ENCODE results near the gene PADI6.

PADI6 gene

DNA sequence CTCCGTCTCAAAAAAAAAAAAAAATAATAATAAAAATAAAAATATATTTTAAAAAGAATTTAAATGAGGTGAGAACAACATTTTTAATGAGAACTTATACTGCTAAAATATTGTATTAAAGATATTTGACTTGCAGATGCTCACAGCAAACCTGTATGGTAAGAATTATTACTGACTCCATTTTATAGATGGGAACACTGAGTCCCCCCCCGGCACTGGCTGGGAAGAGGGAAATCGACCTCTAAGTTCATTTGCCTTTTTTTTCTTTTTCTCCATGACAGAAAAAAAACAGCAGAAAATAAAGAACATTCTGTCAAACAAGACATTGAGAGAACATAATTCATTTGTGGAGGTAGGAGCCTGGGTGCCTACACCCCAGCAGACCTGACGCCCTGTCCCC lies 13.4 kb upstream of the PADI6 start:
- DNase-seq: no peak

DNA sequence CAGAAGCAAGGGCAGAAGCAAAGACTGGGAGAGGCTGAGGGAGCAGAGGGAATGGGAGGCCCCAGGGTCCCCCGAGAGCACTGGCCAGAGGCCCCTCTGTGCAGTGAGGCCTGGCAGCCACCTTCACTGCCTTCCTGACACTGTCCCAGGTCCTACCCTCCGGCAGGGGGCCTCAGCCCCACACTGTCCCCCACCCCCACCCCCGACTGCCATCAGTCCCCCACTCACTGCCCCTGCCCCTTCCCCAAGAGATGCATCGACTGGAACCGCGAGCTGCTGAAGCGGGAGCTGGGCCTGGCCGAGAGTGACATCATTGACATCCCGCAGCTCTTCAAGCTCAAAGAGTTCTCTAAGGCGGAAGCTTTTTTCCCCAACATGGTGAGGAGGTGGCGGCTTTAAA lies 13.0 kb upstream of the PADI6 start:
- peak; percentile 29 for DNase-seq

DNA sequence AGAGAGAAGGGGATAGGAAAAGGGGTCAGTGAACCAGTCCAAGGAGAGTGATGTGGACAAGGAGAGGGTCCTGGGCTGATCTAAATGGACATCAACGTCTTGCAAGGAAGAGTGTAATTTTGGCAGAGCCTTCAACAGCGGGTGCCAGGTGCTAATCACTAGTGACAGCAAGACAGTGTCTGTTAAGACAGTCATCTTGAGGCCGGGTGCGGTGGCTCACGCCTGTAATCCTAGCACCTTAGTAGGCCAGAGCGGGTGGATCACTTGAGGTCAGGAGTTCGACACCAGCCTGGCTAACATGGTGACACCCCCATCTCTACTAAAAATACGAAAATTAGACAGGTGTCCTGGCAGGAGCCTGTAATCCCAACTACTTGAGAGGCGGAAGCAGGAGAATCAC lies 12.2 kb upstream of the PADI6 start:
- DNase-seq: no peak

DNA sequence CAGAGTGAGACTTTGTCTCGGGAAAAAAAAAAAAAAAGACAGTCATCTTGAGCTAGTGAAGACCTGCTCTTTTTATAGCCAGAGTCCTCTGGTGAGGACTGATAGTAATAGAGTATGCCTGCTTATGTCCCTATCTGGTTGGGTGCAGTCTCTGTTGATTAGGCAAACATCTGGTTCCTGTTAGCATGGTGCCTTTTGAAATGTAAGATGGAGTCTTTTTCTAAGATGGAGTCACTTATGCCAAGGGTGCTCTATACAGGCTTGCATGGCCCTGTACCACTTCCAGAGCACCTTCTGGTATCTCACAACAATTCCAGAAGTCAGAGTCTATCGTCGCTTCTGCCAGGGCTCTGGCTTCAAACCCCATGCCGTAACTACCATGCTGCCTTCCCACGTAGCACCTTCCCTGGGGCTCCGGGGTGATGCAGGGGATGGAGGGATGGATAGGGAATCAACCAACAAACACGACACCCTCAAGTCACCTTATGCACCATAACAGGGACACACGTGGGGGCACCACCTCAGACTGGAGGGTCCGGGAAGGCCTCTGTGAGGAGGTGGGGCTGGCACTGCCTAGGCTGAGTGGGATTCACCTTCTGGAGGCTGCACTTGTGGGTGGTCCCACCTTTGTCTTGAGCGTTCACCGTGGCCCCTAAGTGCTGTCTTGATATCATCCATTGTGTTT lies 11.6 kb upstream of the PADI6 start:
- no peak for DNase-seq

DNA sequence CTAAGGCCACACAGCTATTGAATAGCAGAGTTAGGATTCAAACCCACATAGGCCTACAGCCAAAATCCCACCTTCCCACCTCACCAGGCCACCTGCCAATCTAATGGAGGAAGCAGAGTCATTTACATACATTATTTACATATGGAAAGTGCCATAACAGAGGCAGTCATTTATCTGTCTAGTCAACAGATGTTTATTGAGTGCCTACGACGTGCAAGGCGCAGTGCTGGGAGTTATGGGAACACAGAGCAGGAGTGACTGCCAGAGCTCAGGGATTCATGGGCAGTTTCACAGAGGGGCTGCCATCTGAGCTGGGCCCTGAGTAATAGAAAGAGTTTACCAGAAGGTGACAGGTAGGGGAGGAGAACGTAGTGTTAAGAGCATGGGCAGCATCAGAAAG lies 10.3 kb upstream of the PADI6 start:
- DNase-seq: no peak

DNA sequence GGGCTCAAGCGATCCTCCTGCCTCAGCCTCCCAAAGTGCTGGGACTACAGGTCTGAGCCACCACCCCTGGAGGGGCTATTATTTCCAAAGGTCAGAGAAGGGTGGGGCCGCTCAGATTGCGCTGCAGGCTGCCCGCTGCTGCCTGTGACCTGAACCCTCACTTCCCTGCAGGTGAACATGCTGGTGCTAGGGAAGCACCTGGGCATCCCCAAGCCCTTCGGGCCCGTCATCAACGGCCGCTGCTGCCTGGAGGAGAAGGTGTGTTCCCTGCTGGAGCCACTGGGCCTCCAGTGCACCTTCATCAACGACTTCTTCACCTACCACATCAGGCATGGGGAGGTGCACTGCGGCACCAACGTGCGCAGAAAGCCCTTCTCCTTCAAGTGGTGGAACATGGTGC lies 8.6 kb upstream of the PADI6 start:
- DNase-seq: no peak

DNA sequence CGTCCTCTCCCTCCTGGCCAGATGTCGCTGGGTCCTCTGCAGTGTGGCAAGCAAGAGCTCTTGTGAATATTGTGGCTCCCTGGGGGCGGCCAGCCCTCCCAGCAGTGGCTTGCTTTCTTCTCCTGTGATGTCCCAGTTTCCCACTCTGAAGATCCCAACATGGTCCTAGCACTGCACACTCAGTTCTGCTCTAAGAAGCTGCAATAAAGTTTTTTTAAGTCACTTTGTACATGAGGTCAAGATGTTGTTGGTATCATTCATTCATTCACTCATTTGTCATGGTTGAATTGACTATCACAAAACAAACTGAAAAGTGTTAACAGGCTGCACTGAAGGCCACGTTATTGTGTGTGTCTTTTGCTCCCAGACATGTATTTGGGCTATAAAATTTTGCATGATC lies 8.2 kb upstream of the PADI6 start:
- no peak for DNase-seq

DNA sequence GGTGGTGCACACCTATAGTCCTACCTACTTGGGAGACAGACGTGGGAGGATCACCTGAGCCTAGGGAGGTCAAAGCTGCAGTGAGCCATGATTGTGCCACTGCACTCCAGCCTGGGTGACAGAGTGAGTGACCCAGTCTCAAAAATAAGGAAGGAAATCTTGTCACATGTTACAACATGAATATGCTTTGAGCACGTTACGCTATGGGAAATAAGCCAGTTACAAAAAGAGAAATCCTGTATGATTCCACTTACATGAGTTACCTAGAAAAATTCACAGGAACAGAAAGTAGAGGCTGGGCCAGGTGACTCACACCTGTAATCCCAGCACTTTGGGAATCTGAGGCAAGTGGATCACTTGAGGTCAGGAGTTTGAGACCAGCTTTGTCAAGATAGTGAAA lies 6.7 kb upstream of the PADI6 start:
- DNase-seq: no peak

DNA sequence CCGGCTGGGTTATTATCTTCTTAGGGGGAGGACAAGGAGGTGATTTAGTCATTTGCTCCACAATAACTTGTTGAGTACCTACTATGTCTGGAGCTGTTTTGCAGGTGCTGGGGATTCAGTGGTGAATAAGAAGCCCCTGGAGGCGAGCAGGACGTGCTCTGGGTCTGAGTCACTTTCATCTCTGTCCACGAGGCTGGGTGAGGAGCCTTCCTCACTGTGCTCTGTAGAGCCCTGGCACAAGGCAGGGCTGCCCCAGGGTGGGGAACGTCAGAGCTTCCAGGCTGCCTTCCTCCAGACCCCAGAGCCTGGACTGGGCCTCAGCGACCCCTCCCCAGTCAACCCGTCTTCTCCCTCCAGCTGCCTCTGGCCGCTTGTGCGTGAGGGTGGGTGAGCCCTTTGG lies 2.5 kb upstream of the PADI6 start:
- no peak for DNase-seq

DNA sequence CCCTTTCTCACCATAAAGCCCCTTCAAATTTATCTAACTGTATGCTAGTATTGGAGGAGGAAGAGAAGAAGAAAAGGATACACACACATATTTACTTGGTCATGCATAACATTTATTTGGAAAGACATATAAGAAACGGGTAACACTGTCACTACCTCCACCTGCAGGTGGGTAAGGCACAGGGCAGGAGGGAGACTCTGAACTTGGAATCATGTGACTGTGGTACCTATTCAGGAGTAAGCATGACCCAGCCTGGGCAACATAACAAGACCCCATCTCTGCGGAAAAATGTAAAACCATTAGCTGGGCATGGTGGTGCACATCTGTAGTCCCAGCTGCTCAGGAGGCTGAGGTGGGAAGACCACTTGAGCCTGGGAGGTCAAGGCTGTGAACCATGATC lies 1.4 kb upstream of the PADI6 start:
- no peak for DNase-seq

DNA sequence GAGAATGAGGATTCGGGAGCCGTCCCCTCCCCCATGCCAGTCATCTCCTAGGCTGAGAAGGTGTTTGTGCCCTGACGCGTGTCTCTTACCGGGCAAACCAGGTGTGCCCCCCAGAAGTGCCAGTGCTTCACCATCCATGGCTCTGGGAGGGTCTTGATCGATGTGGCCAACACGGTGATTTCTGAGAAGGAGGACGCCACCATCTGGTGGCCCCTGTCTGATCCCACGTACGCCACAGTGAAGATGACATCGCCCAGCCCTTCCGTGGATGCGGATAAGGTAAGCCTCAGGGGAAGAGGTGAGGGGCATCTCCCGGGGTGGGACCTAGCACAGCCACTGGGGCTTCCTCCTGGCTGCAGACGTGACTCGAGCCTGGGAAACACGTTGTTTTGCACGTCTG lies 959 bp downstream of the PADI6 start:
- no peak for DNase-seq

DNA sequence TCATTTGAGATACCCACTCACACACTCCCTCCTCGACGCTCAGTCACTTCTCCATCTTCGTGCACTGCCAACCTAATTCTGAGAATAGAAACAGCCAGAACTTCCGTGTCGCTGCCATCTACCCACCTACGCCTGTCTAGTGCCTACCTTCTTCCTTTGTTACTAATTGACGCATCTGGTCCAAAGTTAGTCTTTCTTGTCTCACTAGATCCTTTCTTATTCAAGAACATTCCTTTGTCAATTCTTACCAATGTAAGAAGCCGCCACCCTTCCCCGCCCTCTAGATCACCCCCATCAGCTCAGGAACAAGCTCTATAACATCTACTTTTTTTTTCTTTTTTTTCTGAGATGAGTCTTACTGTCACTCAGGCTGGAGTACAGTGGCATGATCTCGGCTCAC lies 3.7 kb downstream of the PADI6 start:
- DNase-seq: no peak

DNA sequence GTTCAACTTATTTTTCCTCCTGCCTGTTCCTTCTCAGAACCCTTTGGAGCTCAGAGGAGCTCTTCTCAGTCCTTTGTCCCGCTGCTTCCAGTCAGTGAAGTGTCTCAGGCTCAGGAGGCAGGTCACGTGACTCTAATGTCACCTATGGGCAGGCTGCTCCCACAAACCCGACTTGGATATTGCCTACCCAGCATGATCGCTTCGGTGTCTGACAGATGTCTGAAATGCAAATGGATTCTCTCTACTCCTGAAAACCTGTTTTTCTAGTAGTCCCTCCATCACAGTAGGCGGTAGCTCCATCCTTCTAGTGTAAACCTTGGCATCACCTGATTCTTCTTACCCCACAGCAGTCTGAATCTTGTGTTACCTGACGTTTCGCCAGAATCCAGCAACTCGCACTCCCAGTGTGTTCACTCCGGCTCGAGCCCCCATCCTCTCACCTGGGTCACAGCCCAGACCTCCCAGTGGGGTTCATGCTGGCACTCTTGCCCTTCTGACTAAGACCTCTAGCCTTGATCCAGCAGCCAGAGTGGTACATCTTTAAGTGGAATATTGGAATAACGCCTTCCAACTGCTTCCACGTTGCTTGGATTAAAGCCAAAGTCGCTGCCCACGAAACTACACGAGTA lies 5.4 kb downstream of the PADI6 start:
- DNase-seq: peak; percentile 12

DNA sequence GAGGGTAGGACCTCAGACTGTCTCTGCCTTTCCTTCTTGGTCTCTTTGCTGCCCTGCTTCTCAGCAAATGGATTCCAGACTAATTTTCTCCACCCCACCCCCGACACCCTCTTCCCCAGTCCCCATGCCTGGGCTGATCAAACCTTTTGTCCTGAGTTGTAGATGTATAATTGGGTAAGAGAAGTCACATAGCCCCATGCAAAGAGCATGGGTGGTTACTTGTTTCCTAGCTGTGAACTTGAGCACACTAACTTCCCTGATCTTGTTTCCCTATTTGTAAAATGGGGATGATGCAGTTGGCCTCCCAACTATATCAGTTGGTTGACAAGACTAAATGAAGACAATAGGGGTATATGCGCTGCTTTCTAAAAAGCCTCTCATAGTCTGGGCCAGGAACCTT lies 9.2 kb downstream of the PADI6 start:
- DNase-seq: no peak

DNA sequence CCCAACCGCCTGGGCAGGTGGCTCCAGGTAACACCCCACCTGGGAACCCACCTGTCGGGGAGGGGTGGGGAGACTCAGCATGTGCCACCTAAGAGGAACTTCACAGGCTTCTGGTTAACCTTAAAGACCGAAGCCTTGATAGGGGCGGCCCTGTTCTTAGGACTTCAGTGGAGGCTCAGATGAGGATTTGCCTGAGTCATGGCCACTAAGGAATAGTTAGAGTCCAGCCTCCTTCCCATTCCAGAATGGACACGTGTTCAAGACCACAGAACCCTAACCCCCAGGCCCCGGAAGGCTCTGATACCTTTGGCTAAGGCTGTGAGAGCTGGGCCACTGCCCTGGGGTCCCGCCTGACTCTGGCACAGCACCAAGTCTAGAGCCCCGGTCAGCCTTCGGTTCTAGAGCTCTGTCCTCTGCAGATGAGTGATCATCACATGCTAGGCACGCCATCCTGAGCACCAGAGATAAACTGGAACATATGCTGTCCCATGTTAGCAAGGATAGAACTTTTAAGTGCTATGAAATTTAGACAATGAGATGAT lies 20.3 kb downstream of the PADI6 start:
- no peak for DNase-seq

DNA sequence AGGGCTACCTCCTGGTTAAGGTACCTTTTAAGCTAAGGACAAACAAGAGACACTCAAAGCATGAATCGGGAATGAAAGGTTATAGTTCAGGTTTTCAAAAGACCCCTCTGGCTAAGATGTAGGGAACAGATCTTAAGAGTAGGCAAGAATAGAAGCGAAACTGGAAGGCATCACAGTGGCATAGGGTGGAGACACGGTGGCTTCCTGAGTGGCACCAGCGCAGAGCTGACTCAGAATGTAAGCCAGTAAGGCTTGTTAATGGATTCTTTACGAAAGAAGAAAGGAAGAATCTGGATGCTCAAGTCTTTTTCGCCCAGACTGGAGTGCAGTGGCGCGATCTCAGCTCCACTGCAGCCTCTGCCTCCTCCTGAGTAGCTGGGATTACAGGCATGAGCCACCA lies 21.2 kb downstream of the PADI6 start:
- no peak for DNase-seq

DNA sequence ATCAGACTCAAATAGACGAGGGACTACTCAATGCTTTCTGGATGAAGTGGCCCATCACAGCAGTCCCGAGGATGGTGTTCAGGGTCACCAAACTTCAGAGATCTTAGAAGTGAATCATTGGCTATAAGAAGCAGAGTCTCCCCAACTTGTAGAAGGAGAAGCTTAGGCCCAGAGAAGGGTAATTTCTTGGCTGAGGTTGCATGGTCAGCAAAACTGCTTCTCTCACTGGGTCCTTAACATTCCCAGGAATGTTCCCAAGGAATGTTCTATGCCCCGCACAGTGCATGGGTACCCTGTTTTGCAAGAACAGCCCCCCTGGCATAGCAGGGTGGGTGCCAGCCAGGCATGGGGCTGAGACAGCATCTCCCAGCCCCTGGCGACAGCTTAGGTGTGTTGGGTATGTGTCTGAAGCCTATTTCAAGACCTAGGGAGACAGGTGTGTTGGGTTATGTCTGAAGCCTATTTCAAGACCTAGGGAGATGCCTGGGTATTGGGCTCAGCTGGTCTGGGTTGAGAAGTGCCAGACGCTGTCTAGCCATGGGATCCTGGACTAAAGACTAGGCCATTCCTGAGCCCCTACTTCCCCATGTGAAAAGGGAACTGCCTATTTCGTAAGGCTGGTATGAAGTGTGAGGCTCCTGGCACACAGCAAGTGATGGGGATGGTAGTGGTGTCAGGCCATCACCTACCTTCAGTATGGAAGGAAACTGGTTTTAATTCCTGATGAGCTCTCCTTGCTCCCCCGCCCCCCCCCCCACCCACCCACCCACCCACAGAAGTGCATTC lies 26.1 kb downstream of the PADI6 start:
- DNase-seq: no peak

DNA sequence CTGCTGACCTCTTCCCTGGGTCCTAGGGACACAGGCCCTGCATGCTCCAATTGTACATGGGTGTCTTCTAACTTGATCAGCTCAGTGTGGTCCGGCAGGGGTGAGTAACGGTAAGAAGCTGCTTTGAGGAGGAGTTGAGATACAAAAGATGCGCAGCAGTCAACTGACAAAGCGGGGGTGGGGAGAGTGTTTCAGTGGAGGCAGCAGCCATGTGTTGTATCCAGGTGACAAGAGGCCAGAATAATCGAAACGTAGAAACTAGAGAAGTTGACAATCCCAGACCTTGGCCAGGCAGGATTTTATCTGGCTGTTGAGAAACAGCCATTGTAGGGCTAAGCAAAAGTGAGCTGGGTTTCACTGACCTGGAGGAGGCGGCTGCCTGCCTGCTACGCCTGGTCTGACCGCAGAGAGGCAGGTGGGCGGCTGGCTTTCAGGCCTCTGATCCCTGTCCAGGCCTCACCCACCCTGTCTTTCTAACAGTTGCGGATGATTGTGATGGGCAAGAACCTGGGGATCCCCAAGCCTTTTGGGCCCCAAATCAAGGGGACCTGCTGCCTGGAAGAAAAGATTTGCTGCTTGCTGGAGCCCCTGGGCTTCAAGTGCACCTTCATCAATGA lies 28.8 kb downstream of the PADI6 start:
- no peak for DNase-seq

DNA sequence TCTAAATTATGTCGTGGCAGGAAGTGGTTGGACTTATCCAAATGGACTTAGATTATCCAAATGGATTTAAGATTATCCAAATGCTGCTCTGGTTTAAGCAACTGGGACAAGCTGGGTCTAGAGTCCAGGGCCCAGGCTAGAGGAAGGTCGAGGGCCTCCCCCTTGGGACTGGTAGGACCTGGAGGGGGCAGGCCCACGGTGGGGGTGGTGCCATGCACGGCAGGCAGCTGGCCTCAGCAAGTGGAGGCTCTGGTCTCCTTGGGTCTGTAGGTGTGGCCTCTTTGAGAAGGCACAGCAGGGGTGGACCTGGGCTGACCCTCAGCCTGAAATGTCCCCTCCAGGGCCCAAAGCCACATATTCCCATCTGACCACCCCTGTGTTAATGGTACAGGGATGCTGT lies 29.8 kb downstream of the PADI6 start:
- DNase-seq: no peak

DNA sequence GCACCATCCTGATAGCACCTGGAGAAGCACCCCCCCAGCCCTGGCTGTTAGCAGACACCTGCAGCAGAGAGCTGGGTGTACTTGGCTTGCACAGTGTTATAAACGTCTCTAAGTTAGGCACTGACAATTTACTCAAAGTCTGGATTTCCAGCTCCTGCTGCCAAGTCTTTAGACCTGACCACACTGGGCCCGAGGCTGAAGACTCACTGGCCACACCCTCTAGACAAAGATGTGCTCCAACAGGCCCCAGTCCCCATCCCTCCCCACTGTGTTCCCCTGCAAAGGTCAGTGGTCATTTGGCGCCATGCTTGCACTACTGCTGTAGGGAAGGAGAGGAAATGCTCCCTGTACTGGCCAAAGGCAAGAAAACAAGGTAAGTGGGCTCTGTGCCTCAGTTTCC lies 31.1 kb downstream of the PADI6 start:
- no peak for DNase-seq

DNA sequence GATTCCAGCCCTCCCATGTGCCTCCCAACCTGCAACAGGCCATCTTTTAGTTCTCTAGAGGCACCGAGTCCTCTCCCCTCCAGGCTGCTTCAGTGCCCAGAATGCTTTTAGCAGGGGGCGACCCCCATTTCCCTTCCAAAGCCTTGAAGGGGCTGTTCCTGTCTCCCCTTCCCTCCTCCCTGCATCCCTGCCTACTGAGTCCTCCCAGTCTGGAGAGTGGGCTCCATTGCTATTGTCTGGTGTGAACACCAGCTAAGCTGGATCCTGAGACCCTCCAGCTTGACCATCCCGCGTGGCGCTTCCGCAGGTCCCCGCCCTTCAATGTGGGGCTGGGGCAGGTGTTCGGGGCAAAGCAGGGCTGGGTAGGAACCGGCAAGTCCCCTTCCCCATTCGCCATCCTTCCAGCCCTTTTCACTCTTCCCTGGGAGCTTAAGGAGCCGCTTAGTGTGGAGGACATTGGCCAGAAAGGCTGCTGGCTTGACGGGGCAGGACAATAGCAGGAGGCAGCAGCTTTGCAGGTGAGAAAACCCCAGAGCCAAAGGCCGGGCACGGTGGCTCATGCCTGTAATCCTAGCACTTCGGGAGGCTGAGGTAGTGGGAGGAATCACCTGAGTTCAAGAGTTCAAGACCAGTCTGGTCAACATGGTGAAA lies 32.2 kb downstream of the PADI6 start:
- DNase-seq: no peak

DNA sequence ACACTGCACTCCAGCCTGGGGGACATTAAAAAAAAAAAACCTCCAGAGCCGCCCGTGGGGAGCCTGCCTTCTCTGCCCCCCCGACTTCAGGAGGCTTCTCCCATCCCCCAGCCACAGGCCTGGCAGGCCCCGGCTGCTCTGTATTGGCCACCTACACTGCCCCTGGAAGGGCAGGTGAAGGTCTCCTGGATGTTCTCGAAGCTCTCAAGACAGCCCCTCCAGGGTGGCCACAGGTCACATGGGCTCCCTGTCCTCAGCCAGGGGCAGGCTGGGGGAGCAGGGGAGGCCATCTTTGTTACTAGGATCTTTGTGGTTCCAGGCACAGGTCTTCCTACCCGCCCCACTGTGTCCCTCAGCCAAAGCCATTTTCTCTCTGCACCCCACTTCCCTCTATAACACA lies 32.8 kb downstream of the PADI6 start:
- no peak for DNase-seq

Data from eye (tissue), 1 donor.